Mesendoderm (in vitro differentiated cells): ENCODE results near the gene CLMP.

Source experiments
- DNase-seq: peaks from one replicate; pipeline ENCODE4 v3.0.0; 2013
- H2AK5ac ChIP-seq: 2 replicates; pipeline ENCODE4 v1.6.1; 2013; ENCODE audit warnings: low read length, inconsistent platforms
- H2BK120ac ChIP-seq: 2 replicates; pipeline ENCODE4 v1.6.1; 2013; ENCODE audit warnings: low read depth, mild to moderate bottlenecking, low read length, moderate library complexity, mixed read lengths
- H2BK15ac ChIP-seq: replicated peaks from 2 replicates; pipeline ENCODE4 v1.6.1; 2013; ENCODE audit warnings: low read depth, mild to moderate bottlenecking, moderate library complexity
- H2BK5ac ChIP-seq: 2 replicates; pipeline ENCODE4 v1.6.1; 2013; ENCODE audit warnings: low read length, inconsistent platforms
- H3K18ac ChIP-seq: 2 replicates; pipeline ENCODE4 v1.6.1; 2013; ENCODE audit warnings: mild to moderate bottlenecking, low read length, mixed read lengths
- H3K23ac ChIP-seq: one replicate; pipeline ENCODE4 v1.6.1; 2013; ENCODE audit warnings: low read length
- H3K27ac ChIP-seq: 2 replicates; pipeline ENCODE4 v1.5.1; 2013; ENCODE audit warnings: low read depth, mild to moderate bottlenecking, inconsistent platforms, low read length, moderate library complexity
- H3K27me3 ChIP-seq: 2 replicates; pipeline ENCODE4 v1.6.1; 2013; ENCODE audit warnings: low read length, control low read depth, mild to moderate bottlenecking, inconsistent platforms; ENCODE audit not compliant: insufficient read depth, poor library complexity
- H3K36me3 ChIP-seq: 2 replicates; pipeline ENCODE4 v1.6.1; 2013; ENCODE audit warnings: low read length, inconsistent platforms; ENCODE audit not compliant: control insufficient read depth, insufficient read depth
- H3K4ac ChIP-seq: one replicate; pipeline ENCODE4 v1.6.1; 2013; ENCODE audit warnings: low read depth, mild to moderate bottlenecking, low read length, moderate library complexity
- H3K4me1 ChIP-seq: 2 replicates; pipeline ENCODE4 v1.6.1; 2013; ENCODE audit warnings: low read depth, low read length, inconsistent platforms; ENCODE audit not compliant: control insufficient read depth
- H3K4me2 ChIP-seq: 2 replicates; pipeline ENCODE4 v1.6.1; 2013; ENCODE audit warnings: low read length
- H3K4me3 ChIP-seq: 2 replicates; pipeline ENCODE4 v1.5.1; 2013; ENCODE audit warnings: mild to moderate bottlenecking, low read length
- H3K56ac ChIP-seq: one replicate; pipeline ENCODE4 v1.6.1; 2013; ENCODE audit warnings: low read length
- H3K79me1 ChIP-seq: 2 replicates; pipeline ENCODE4 v1.6.1; 2013; ENCODE audit warnings: low read length, inconsistent platforms
- H3K79me2 ChIP-seq: 2 replicates; pipeline ENCODE4 v1.6.1; 2013; ENCODE audit warnings: mild to moderate bottlenecking, low read length; ENCODE audit not compliant: control insufficient read depth, insufficient read depth
- H3K9ac ChIP-seq: 2 replicates; pipeline ENCODE4 v1.6.1; 2013; ENCODE audit warnings: low read length, inconsistent platforms
- H4K5ac ChIP-seq: one replicate; pipeline ENCODE4 v1.6.1; 2013; ENCODE audit warnings: low read length
- H4K8ac ChIP-seq: one replicate; pipeline ENCODE4 v1.6.1; 2013; ENCODE audit warnings: low read depth, mild to moderate bottlenecking, control low read depth, low read length, moderate library complexity
- WGBS: extraction: QIAGEN DNeasy Blood & Tissue Kit; methylation state at CpG from one replicate; pipeline ENCODE4 v1.1.7; 2013; ENCODE audit warnings: low lambda C conversion rate, missing lambda C conversion rate; ENCODE audit not compliant: insufficient coverage; ENCODE audit errors: extremely low coverage; 5-methylcytosine and 5-hydroxymethylcytosine counted together

The CLMP gene

DNA sequence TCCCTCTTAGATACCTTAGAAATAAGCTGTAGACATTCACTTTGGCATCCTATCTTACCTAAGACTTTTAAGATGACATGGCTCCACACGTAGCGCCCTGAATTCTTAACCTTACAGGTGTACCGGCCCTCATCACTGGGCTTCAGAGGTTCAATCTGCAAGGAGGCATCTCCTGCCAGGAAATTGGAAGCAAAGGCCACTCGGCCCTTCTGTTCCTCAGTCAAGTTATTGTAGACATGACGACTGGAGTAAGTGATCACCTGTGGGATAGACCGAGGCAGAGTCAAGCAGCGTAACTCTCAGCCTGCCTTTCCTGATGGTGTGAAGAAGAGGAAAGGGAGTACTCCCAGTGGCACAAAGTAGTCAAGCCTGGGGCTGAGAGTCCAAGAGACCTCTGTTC lies 110.6 kb downstream of the CLMP start:
- no peak overlapping the region for H4K5ac ChIP-seq
- no CpG with 5 or more reads among the region's 7 CpGs for WGBS
- peaks cover 3% of the 10 kb centered on the region for H3K36me3 ChIP-seq

DNA sequence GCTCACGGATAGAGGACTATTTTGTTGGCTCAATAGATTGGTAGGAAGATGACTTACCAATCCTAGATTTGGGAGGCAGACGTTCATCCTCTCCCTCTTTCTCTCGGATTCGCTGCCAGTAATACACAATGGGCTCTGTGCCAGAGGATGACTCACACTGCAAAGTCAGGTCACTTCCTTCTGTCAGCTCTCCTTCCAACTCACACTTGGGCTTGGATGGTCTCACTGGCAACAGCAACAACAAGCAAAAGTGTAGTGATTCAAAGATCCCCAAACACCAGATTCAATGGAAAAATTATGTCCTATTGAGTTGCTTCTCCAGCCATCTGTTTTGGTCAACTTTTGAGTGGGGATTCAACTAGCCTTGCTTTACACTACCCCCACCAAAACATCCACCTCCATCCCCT lies 111.4 kb downstream of the CLMP start:
- no CpG with 5 or more reads among the region's 4 CpGs for WGBS
- no peak overlapping the region for H3K18ac ChIP-seq

More for the DNA sequence above, 110.6 kb downstream of the CLMP start:
- H3K27ac ChIP-seq = no peak overlapping the region
- H2BK120ac ChIP-seq = no peak overlapping the region
- no peaks in the 10 kb centered on the region for H3K79me1 ChIP-seq
- no peak overlapping the region for H3K56ac ChIP-seq
- no peak overlapping the region for H2BK5ac ChIP-seq
- H3K4me1 ChIP-seq = no peaks in the 10 kb centered on the region
- no peak overlapping the region for H2BK15ac ChIP-seq
- H3K4me2 ChIP-seq = no peak overlapping the region
- H2AK5ac ChIP-seq = no peak overlapping the region
- no peak overlapping the region for H3K23ac ChIP-seq
- DNase-seq = no peak
- H3K18ac ChIP-seq = no peak overlapping the region
- H3K79me2 ChIP-seq = no peaks in the 10 kb centered on the region
- no peak overlapping the region for H3K9ac ChIP-seq
- no peaks in the 10 kb centered on the region for H3K27me3 ChIP-seq
- no peak overlapping the region for H4K8ac ChIP-seq
- no peak overlapping the region for H3K4ac ChIP-seq
- no peak overlapping the region for H3K4me3 ChIP-seq

DNA sequence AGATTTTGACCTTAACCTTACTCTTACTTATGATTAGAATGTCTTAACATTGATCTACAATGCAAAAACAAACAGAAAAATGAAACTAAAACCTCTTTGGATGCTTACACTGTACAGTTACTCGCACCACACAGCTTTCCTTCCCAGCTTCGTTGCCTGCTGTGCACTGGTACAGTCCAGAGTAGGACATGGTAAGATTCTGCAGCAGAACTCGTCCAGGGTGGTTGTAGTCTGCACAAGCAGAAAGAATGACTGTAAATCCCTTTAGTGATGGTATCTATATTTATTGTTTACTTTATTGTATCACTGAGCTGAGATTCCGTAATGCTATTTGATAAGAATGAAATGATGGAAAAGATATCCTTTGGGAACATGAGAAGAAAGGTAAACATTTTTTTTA lies 112.1 kb downstream of the CLMP start:
- no peak for DNase-seq
- H3K56ac ChIP-seq = no peak overlapping the region
- H3K18ac ChIP-seq = no peak overlapping the region
- H3K79me1 ChIP-seq = no peaks in the 10 kb centered on the region
- H3K79me2 ChIP-seq = no peaks in the 10 kb centered on the region
- no peak overlapping the region for H4K8ac ChIP-seq
- H2AK5ac ChIP-seq = no peak overlapping the region
- H2BK15ac ChIP-seq = no peak overlapping the region
- no peak overlapping the region for H3K9ac ChIP-seq
- no peaks in the 10 kb centered on the region for H3K27me3 ChIP-seq
- H3K27ac ChIP-seq = no peak overlapping the region
- no peak overlapping the region for H2BK5ac ChIP-seq
- H4K5ac ChIP-seq = no peak overlapping the region
- no CpG with 5 or more reads among the region's 4 CpGs for WGBS
- H3K4ac ChIP-seq = no peak overlapping the region
- no peak overlapping the region for H2BK120ac ChIP-seq
- H3K4me2 ChIP-seq = no peak overlapping the region
- H3K23ac ChIP-seq = no peak overlapping the region
- H3K4me1 ChIP-seq = no peaks in the 10 kb centered on the region
- no peak overlapping the region for H3K4me3 ChIP-seq
- H3K36me3 ChIP-seq = peaks cover 3% of the 10 kb centered on the region

More for the DNA sequence above, 111.4 kb downstream of the CLMP start:
- H4K8ac ChIP-seq = no peak overlapping the region
- no peak overlapping the region for H3K27ac ChIP-seq
- no peaks in the 10 kb centered on the region for H3K79me1 ChIP-seq
- no peak overlapping the region for H4K5ac ChIP-seq
- H3K27me3 ChIP-seq = no peaks in the 10 kb centered on the region
- H2BK5ac ChIP-seq = no peak overlapping the region
- H3K4me2 ChIP-seq = no peak overlapping the region
- H3K79me2 ChIP-seq = no peaks in the 10 kb centered on the region
- no peaks in the 10 kb centered on the region for H3K4me1 ChIP-seq
- H3K4ac ChIP-seq = no peak overlapping the region
- no peak overlapping the region for H2AK5ac ChIP-seq
- no peak overlapping the region for H3K9ac ChIP-seq
- peaks cover 3% of the 10 kb centered on the region for H3K36me3 ChIP-seq
- H2BK120ac ChIP-seq = no peak overlapping the region
- H3K23ac ChIP-seq = no peak overlapping the region
- H3K56ac ChIP-seq = no peak overlapping the region
- H3K4me3 ChIP-seq = no peak overlapping the region
- no peak overlapping the region for H2BK15ac ChIP-seq
- DNase-seq = peak; percentile 74

DNA sequence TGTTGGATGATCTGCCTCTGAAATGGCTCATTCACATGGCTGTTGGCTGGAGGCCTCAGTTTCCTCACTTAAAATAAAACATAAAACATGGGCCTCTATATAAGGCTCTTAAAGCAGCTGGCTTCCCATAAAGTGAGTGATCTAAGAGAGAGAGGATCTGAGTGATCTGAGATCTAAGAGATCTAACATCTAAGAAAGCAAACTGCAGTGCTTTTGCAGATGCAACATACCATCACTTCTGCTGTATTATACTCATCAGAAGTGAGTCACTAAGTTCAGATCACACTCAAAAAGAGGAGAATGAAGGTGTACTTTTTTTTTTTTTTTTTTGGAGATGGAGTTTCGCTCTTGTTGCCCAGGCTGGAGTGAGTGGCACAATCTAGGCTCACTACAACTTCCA lies 115.0 kb downstream of the CLMP start:
- H3K4me1 ChIP-seq = no peaks in the 10 kb centered on the region
- H3K79me2 ChIP-seq = no peaks in the 10 kb centered on the region
- peaks cover 3% of the 10 kb centered on the region for H3K36me3 ChIP-seq
- H4K5ac ChIP-seq = no peak overlapping the region
- H3K56ac ChIP-seq = no peak overlapping the region
- no peak overlapping the region for H2AK5ac ChIP-seq
- H2BK120ac ChIP-seq = no peak overlapping the region
- H3K27ac ChIP-seq = no peak overlapping the region
- H3K9ac ChIP-seq = no peak overlapping the region
- DNase-seq = no peak
- no peak overlapping the region for H3K4me2 ChIP-seq
- H3K4me3 ChIP-seq = no peak overlapping the region
- H4K8ac ChIP-seq = no peak overlapping the region
- no peak overlapping the region for H2BK15ac ChIP-seq
- no peaks in the 10 kb centered on the region for H3K27me3 ChIP-seq
- no peak overlapping the region for H3K18ac ChIP-seq
- no peak overlapping the region for H2BK5ac ChIP-seq
- H3K4ac ChIP-seq = no peak overlapping the region
- WGBS = no CpG with 5 or more reads among the region's 1 CpG
- H3K79me1 ChIP-seq = no peaks in the 10 kb centered on the region
- no peak overlapping the region for H3K23ac ChIP-seq

DNA sequence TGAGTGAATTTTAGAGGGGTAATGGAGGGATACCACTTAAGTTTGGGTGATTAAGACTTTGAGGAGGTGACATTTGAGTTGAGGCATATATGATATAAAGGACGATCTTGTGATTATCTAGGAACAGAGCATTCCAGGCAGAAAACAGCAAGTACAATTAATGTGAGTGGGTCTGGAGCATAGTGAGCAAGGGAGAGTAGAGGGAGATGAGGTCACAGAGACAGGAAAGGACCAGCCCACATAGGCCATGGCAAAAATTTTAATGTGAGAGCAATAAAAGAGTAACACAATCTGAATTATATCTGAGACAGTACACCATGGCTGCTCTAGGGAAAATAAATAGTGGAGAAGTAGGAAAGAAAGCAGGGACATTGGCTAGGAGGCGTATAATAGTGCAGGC lies 118.6 kb downstream of the CLMP start:
- Histone ChIP-seq H4K8ac (no peak overlapping the region), H3K9ac (no peak overlapping the region), H3K27me3 (no peaks in the 10 kb centered on the region), H3K36me3 (peaks cover 3% of the 10 kb centered on the region), H3K4me1 (no peaks in the 10 kb centered on the region), H4K5ac (no peak overlapping the region), H3K4me3 (no peak overlapping the region), H3K79me1 (no peaks in the 10 kb centered on the region), H2BK120ac (no peak overlapping the region), H3K56ac (no peak overlapping the region), H3K4ac (no peak overlapping the region), H3K18ac (no peak overlapping the region), H2BK15ac (no peak overlapping the region), H2BK5ac (no peak overlapping the region), H3K23ac (no peak overlapping the region), H2AK5ac (no peak overlapping the region), H3K27ac (no peak overlapping the region), H3K79me2 (no peaks in the 10 kb centered on the region), H3K4me2 (no peak overlapping the region)
- no CpG with 5 or more reads among the region's 2 CpGs for WGBS
- DNase-seq = no peak

DNA sequence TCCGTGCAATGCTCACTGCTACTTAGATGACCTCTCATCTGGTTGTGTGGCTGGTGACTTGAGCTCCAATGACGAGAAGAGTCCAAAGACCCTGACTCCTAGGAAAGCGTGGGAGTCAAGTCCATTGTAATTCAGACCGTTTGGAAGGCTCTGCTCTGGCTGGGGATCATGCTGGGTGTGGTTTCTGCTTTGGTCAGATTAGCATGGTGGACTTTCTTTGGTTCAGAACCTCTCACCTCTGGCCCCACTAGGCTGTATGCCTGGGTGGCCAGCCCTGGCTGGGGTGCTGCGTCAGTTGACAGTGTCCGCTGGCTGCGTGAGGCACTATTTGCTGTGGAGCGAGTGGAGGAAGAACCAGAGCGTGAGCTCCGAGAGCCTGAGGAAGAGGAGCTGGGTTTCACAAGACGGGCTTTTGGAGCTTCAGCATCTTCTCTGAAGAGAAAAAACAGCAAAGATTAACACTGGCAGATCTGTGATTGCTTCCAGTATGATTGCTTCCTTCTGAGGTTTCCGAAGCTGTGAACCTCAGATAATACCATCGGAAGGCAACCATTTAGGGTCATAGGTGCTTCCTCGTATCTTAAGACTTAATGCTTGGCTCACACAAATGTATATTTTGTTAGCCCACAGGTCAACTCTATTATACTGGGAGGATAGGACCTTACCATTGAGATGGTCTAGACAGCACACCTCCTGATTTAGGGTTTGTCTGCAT lies 121.5 kb downstream of the CLMP start:
- no peak overlapping the region for H3K4me2 ChIP-seq
- no peak overlapping the region for H2AK5ac ChIP-seq
- no peaks in the 10 kb centered on the region for H3K79me1 ChIP-seq
- no peak overlapping the region for H2BK5ac ChIP-seq
- no peaks in the 10 kb centered on the region for H3K27me3 ChIP-seq
- H4K8ac ChIP-seq = no peak overlapping the region
- no peak overlapping the region for H2BK15ac ChIP-seq
- DNase-seq = no peak
- H4K5ac ChIP-seq = no peak overlapping the region
- no peaks in the 10 kb centered on the region for H3K36me3 ChIP-seq
- H3K9ac ChIP-seq = no peak overlapping the region
- H3K27ac ChIP-seq = no peak overlapping the region
- no peak overlapping the region for H3K56ac ChIP-seq
- WGBS = no CpG with 5 or more reads among the region's 14 CpGs
- H2BK120ac ChIP-seq = no peak overlapping the region
- H3K18ac ChIP-seq = no peak overlapping the region
- no peaks in the 10 kb centered on the region for H3K79me2 ChIP-seq
- no peak overlapping the region for H3K23ac ChIP-seq
- H3K4me3 ChIP-seq = no peak overlapping the region
- no peaks in the 10 kb centered on the region for H3K4me1 ChIP-seq
- no peak overlapping the region for H3K4ac ChIP-seq
